Epithelial cell of esophagus (primary cell): ENCODE data around the gene KREMEN2.

Source experiments
- DNase-seq: peaks from one replicate; pipeline ENCODE4 v3.0.0; 2010; ENCODE audit warnings: low read depth
- H3K4me3 ChIP-seq: 2 replicates; pipeline ENCODE4 v1.5.1; 2011; ENCODE audit warnings: mild to moderate bottlenecking, low read length, control low read depth
- TF ChIP-seq, protein P1 (sequence below): IDR thresholded peaks from 2 replicates; pipeline ENCODE4 v1.5.1; 2011; ENCODE audit warnings: low read depth, mild to moderate bottlenecking, low read length, control low read depth, inconsistent platforms; ENCODE audit not compliant: insufficient read depth; ENCODE audit errors: missing control alignments

Gene KREMEN2

DNA sequence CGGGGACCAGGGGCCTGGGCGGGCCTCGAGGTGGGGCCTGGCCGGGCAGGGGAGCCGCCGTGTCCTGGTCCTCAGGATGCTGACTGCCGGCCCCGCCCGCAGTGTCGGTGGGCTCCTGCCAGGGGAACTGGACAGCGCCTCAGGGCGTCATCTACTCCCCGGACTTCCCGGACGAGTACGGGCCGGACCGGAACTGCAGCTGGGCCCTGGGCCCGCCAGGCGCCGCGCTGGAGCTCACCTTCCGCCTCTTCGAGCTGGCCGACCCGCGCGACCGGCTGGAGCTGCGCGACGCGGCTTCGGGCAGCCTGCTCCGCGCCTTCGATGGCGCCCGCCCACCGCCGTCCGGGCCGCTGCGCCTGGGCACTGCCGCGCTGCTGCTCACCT, 2.7 kb downstream of the KREMEN2 start:
- TF ChIP-seq, protein P1, sequence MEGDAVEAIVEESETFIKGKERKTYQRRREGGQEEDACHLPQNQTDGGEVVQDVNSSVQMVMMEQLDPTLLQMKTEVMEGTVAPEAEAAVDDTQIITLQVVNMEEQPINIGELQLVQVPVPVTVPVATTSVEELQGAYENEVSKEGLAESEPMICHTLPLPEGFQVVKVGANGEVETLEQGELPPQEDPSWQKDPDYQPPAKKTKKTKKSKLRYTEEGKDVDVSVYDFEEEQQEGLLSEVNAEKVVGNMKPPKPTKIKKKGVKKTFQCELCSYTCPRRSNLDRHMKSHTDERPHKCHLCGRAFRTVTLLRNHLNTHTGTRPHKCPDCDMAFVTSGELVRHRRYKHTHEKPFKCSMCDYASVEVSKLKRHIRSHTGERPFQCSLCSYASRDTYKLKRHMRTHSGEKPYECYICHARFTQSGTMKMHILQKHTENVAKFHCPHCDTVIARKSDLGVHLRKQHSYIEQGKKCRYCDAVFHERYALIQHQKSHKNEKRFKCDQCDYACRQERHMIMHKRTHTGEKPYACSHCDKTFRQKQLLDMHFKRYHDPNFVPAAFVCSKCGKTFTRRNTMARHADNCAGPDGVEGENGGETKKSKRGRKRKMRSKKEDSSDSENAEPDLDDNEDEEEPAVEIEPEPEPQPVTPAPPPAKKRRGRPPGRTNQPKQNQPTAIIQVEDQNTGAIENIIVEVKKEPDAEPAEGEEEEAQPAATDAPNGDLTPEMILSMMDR = no peak
- DNase-seq = no peak
- no peak overlapping the region for H3K4me3 ChIP-seq

DNA sequence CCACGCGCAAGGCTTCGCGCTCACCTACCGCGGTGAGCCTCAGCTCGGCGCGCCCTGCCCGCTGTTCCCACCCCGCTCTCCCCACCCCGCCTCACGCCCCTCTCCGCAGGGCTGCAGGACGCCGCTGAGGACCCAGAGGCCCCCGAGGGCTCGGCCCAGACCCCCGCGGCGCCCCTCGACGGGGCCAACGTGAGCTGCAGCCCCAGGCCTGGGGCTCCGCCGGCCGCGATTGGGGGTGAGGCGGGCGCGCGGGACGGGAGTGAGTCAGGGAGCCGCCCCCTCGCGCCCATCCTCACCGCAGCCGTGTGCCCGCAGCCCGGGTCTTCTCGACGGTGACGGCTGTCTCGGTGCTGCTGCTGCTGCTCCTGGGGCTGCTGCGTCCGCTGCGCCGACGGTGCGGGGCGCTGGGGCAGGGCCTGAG, 3.1 kb downstream of the KREMEN2 start:
- TF ChIP-seq, protein P1 = no peak
- H3K4me3 ChIP-seq = no peak overlapping the region
- no peak for DNase-seq

DNA sequence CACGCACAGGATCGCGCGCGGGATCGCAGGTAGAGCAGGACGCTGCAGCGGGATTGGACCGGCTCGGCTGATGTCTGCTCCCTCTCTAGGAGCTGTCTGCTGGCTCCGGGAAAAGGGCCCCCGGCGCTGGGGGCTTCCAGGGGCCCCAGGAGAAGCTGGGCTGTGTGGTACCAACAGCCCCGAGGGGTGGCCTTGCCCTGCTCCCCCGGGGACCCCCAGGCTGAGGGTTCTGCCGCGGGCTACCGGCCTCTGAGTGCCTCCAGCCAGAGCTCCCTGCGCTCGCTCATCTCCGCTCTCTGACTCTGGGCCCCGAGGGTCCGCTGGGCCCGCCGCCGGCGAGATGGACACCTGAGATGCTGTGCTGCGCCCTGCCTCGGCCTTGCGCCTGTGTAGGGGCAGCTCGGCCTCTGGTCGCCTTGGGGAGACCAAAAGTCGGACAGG, 3.7 kb downstream of the KREMEN2 start:
- no peak overlapping the region for H3K4me3 ChIP-seq
- no peak for DNase-seq
- TF ChIP-seq, protein P1 = no peak

DNA sequence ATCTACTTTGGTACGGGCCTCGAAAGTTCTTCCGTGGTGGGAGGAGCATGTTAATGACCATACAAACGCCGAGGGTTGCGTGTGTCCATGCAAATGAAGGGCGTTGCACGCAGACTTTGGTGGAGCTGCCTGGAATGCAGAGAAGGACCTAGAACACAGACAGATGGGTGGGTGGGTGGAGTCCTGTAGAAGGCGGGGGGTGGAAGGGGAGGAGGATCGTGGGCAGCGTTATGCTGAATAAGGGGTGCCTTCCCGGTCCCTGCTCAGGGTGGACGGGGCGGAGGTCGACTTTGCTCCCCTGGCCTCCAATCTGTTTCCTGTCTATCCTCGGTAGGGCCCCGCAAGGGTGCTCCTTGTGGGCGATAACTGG, 4.3 kb downstream of the KREMEN2 start:
- peak overlapping the region; percentile 43 for H3K4me3 ChIP-seq
- DNase-seq = peak; percentile 47
- TF ChIP-seq, protein P1 = no peak

DNA sequence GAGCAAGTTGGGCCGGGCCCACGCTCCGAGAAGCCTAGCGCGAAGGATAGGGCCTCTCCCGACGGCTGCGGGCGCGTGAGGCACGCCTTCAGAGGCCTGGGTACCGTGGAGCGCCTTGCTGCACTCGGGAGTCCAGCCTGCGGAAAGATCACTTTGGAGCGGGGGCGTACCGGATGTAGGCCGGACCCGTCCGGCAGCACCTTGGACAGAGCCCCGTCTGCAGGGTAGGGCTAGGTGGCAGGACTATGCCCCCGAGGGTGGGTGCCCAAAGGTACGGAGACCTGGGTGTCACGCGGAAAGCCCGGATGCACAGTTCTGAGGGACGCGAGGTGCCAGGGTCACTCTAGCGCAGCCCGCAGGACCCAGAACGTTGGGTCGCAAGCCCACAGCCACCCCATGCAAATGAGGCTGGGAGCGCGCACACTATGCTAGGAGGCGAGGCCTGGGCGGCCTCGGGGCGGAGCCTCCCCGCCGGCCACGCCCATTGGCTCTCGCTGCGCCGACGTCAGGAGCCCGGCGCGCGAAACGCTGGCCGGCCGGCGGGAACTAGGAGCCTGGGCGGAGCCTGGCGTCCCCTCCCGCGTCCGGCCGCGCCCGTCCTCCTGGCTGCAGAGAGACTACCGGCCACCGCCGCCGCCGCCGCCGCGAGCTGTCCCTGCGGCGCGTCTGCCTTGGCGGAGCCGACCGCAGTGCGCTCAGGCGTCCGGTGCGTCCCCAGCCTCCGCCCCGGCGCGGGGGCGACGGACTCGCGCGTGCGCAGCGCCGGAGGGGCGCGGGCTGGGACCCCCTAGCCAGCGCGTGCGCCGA, 4.9 kb downstream of the KREMEN2 start, which contains the start of gene PAQR4:
TSS of gene PAQR4 (plus strand) at position 611 of the 807 bp plus-strand sequence. CDS start 327 bp downstream, outside the sequence.
- H3K4me3 ChIP-seq = peak within 1 kb of the TSS; percentile 47
- TF ChIP-seq, protein P1 = no peak
- peak; percentile 94 for DNase-seq

DNA sequence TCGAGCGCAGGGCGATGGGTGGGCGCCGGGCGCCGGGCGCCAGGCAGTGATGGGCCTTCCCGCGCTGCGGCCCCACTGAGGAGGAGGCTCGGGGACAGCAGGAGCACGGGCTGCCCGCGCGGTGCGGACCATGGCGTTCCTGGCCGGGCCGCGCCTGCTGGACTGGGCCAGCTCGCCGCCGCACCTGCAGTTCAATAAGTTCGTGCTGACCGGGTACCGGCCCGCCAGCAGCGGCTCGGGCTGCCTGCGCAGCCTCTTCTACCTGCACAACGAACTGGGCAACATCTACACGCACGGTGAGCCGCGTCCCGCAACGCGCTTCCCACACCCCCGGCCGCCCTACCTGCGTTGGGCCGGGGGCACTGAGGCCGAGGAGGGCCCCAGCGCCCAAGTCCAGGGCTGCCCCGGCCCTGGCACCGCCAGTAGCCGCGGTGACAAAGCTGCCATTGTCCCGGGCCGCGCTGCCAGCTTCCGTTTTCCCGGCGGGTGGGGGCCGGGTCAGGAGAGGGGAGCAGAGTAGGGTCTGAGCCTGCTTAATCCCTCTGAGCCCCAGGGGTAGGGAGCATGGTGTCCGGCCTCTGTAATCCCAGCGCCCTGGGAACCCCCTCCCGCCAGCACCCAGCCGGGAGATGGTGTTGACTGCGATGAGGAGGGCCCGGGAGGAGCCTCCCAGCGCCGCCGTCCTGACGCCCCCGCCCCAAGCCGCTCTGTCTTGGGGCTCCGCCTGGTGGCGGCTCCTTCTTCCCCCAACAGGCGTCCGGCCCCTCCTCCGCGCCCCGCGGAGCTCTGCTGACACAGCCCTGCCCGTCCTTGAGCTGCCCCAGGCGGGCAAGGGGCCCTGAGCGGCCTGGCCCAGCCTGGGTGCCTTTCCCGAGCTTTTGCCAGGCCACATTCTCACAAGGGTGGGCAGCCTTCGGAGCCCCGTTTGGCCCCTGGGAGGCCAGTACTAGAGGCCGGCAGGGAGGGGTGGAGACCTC, 5.8 kb downstream of the KREMEN2 start:
- peak; percentile 79 for DNase-seq
- TF ChIP-seq, protein P1 = peak; percentile 45
- H3K4me3 ChIP-seq = peak overlapping the region; percentile 47
